ENCODE results near the gene MBD3. TPM values are rescaled to one million over a fixed set of nuclear protein-coding genes. Genes with fewer than 3 reads are reported as not detected.

MBD3 gene
- total RNA-seq, 1 donor from 2014 or later = 133 TPM

- no peaks in the 10 kb centered on the region for H3K4me1 Mint-ChIP-seq (ENCODE audit: low read depth)
- H3K9me3 Mint-ChIP-seq (ENCODE audit: low read depth) = no peaks in the 10 kb centered on the region
- no peaks in the 10 kb centered on the region for H3K27me3 Mint-ChIP-seq
Observed at GRCh38 chr19:1629256-1629808, 36.7 kb upstream of the MBD3 start.

GRCh38 chr19:1627194-1627593, 34.5 kb upstream of the MBD3 start:
- Mint-ChIP-seq H3K9me3 (ENCODE audit: low read depth) (no peaks in the 10 kb centered on the region), H3K27me3 (no peaks in the 10 kb centered on the region), H3K4me3 (ENCODE audit: low read depth) (no peak overlapping the region), H3K4me1 (ENCODE audit: low read depth) (no peaks in the 10 kb centered on the region), H3K36me3 (ENCODE audit: insufficient read depth) (peaks cover 13% of the 10 kb centered on the region), H3K27ac (no peak overlapping the region)
- no peak for DNase-seq (ENCODE audit: low spot score, unreplicated experiment)
- no peak for TF ChIP-seq CTCF (IDR thresholded peaks at IDR 0.05; ENCODE audit: unreplicated experiment)

More at GRCh38 chr19:1629256-1629808, 36.7 kb upstream of the MBD3 start:
- Mint-ChIP-seq H3K27ac (no peak overlapping the region), H3K36me3 (ENCODE audit: insufficient read depth) (peaks cover 9% of the 10 kb centered on the region), H3K4me3 (ENCODE audit: low read depth) (no peak overlapping the region)
- DNase-seq (ENCODE audit: low spot score, unreplicated experiment) = no peak
- no peak for TF ChIP-seq CTCF (IDR thresholded peaks at IDR 0.05; ENCODE audit: unreplicated experiment)

DNA sequence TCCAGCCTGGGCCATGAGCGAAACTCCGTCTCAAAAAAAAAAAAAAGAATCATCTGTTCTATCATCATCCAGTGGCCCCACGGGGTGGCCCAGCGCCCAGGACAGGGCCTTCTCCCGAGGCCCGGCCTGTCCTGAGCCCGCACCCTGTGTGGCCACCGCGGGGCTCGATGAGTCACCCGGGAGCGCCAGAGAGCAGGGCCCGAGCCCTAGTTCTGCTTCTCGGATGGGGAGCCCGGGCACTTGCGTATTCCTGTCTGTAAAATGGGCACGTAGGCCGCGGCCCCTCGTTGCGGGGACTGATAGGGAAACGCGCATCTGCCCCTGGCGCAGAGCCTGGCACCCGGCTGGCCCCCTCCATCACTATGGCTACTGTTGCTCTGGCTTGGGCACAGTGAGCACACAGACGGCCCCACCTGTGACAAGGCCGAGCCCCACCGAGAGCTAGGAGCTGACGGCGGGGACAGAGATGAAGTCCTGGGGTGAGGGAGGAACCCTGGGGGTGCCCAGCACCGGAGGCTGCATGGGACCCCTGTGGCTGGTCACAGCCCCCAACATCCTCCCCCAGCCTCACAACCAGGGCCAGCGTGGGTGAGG, 33.8 kb upstream of the MBD3 start:
- peaks cover 13% of the 10 kb centered on the region for H3K36me3 Mint-ChIP-seq (ENCODE audit: insufficient read depth)
- no peaks in the 10 kb centered on the region for H3K4me1 Mint-ChIP-seq (ENCODE audit: low read depth)
- H3K4me3 Mint-ChIP-seq (ENCODE audit: low read depth) = no peak overlapping the region
- DNase-seq (ENCODE audit: low spot score, unreplicated experiment) = no peak
- no peaks in the 10 kb centered on the region for H3K9me3 Mint-ChIP-seq (ENCODE audit: low read depth)
- TF ChIP-seq CTCF (IDR thresholded peaks at IDR 0.05; ENCODE audit: unreplicated experiment) = no peak
- no peaks in the 10 kb centered on the region for H3K27me3 Mint-ChIP-seq
- no peak overlapping the region for H3K27ac Mint-ChIP-seq

GRCh38 chr19:1624458-1624857, 31.8 kb upstream of the MBD3 start:
- Mint-ChIP-seq H3K27ac (peak overlapping the region; percentile 76), H3K4me3 (ENCODE audit: low read depth) (no peak overlapping the region), H3K9me3 (ENCODE audit: low read depth) (no peaks in the 10 kb centered on the region), H3K4me1 (ENCODE audit: low read depth) (no peaks in the 10 kb centered on the region), H3K36me3 (ENCODE audit: insufficient read depth) (peaks cover 14% of the 10 kb centered on the region), H3K27me3 (no peaks in the 10 kb centered on the region)
- peak; percentile 42 for DNase-seq (ENCODE audit: low spot score, unreplicated experiment)
- TF ChIP-seq CTCF (IDR thresholded peaks at IDR 0.05; ENCODE audit: unreplicated experiment) = peak; percentile 67

DNA sequence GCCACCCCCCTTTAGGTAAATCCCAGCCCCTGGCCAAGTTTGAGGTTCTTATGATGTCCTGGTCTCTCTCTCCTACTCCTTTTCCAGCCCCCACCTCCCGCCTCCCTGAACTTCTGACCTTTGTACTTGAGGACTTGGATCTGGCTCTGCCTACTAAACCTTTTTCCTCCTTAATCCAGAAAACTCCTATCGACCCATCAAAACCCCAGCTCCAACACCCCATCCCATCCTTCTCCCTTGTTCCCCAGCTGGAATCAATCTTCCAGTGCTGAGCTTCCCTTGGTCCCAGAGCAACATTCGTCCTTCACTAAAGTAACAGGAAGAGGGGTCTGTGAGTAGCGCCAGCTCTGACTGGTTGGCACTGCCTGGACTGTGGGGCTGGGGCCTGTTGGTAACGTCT, 29.9 kb upstream of the MBD3 start:
- peaks cover 20% of the 10 kb centered on the region for H3K36me3 Mint-ChIP-seq (ENCODE audit: insufficient read depth)

More for the DNA sequence above, 29.9 kb upstream of the MBD3 start:
- no peak for DNase-seq (ENCODE audit: low spot score, unreplicated experiment)
- H3K27ac Mint-ChIP-seq = peak overlapping the region; percentile 89
- H3K4me3 Mint-ChIP-seq (ENCODE audit: low read depth) = no peak overlapping the region
- no peaks in the 10 kb centered on the region for H3K9me3 Mint-ChIP-seq (ENCODE audit: low read depth)
- H3K4me1 Mint-ChIP-seq (ENCODE audit: low read depth) = no peaks in the 10 kb centered on the region
- H3K27me3 Mint-ChIP-seq = no peaks in the 10 kb centered on the region
- TF ChIP-seq CTCF (IDR thresholded peaks at IDR 0.05; ENCODE audit: unreplicated experiment) = no peak
